ENCODE results near the gene QRFP.
"Not testable (repeated sequence)": the region's sequence is repeated elsewhere in the genome, so short reads cannot be mapped to it uniquely, and the experiment has no call there.

GRCh38 chr9:130910041-130910440, 13.4 kb upstream of the QRFP start:
- TF ChIP-seq, protein P1, sequence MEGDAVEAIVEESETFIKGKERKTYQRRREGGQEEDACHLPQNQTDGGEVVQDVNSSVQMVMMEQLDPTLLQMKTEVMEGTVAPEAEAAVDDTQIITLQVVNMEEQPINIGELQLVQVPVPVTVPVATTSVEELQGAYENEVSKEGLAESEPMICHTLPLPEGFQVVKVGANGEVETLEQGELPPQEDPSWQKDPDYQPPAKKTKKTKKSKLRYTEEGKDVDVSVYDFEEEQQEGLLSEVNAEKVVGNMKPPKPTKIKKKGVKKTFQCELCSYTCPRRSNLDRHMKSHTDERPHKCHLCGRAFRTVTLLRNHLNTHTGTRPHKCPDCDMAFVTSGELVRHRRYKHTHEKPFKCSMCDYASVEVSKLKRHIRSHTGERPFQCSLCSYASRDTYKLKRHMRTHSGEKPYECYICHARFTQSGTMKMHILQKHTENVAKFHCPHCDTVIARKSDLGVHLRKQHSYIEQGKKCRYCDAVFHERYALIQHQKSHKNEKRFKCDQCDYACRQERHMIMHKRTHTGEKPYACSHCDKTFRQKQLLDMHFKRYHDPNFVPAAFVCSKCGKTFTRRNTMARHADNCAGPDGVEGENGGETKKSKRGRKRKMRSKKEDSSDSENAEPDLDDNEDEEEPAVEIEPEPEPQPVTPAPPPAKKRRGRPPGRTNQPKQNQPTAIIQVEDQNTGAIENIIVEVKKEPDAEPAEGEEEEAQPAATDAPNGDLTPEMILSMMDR (IDR thresholded peaks at IDR 0.05; ENCODE audit: insufficient read depth, low read length, poor library complexity, severe bottlenecking) = not testable (repeated sequence)
- not testable (repeated sequence) for TF ChIP-seq EZH2phosphoT487 (conservative IDR thresholded peaks at IDR 0.05; ENCODE audit: low read length)

Measured in SU-DHL-6 (cell line).